ENCODE data around the gene ATPAF1. TPM values are rescaled to one million over a fixed set of nuclear protein-coding genes. Genes with fewer than 3 reads are reported as not detected.
A peak's percentile ranks its signal among the peaks of the same experiment; 100 is the strongest.

Gene ATPAF1
- total and polyA plus RNA-seq, 12 donors, result 104 to 225 (median 139) TPM

DNA sequence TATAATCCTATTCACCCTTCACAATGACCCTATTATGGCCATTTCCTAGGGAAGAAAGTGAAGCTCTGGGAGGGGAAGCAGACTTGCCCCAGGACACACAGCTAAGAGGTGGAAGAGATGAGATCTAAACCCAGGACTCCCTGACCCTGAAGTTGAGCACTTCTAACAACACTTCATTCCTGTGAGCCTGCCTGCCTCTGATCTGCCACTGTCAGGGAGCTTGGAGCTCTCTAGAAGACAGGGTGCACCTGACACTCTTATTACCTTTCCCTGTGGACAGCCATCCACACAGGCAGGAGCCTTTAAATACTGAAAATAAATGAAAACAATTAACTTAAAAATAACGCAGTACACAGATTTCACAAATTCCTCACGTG is 64.7 kb downstream of the ATPAF1 start:
- WGBS, 4 donors, result 0% methylated on average over 2 of the region's 2 CpGs
- Histone ChIP-seq H3K4me1 (replicated peaks in 1 of 2) (peaks cover 14 to 44% of the 10 kb centered on the region in 2 donors), H3K36me3 (replicated peaks in 1 of 2) (peaks cover 0 to 8% of the 10 kb centered on the region in 2 donors), H3K27ac (peak overlapping the region in 4 of 5 donors; percentile 36 to 86 (median 71)), H3K9me3 (replicated peaks in 1 of 3) (no peaks in the 10 kb centered on the region), H3K4me3 (peak overlapping the region in 3 of 4 donors; percentile 65 to 88 (median 69)), H3K27me3 (no peaks in the 10 kb centered on the region)
- intact Hi-C loops (cut with DNase I), result no loop called here
- TF ChIP-seq, protein P1, sequence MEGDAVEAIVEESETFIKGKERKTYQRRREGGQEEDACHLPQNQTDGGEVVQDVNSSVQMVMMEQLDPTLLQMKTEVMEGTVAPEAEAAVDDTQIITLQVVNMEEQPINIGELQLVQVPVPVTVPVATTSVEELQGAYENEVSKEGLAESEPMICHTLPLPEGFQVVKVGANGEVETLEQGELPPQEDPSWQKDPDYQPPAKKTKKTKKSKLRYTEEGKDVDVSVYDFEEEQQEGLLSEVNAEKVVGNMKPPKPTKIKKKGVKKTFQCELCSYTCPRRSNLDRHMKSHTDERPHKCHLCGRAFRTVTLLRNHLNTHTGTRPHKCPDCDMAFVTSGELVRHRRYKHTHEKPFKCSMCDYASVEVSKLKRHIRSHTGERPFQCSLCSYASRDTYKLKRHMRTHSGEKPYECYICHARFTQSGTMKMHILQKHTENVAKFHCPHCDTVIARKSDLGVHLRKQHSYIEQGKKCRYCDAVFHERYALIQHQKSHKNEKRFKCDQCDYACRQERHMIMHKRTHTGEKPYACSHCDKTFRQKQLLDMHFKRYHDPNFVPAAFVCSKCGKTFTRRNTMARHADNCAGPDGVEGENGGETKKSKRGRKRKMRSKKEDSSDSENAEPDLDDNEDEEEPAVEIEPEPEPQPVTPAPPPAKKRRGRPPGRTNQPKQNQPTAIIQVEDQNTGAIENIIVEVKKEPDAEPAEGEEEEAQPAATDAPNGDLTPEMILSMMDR (IDR thresholded peaks at IDR 0.05), result no peak
- TF ChIP-seq POLR2A (IDR thresholded peaks at IDR 0.05), result no peak
- DNase-seq, result no peak

DNA sequence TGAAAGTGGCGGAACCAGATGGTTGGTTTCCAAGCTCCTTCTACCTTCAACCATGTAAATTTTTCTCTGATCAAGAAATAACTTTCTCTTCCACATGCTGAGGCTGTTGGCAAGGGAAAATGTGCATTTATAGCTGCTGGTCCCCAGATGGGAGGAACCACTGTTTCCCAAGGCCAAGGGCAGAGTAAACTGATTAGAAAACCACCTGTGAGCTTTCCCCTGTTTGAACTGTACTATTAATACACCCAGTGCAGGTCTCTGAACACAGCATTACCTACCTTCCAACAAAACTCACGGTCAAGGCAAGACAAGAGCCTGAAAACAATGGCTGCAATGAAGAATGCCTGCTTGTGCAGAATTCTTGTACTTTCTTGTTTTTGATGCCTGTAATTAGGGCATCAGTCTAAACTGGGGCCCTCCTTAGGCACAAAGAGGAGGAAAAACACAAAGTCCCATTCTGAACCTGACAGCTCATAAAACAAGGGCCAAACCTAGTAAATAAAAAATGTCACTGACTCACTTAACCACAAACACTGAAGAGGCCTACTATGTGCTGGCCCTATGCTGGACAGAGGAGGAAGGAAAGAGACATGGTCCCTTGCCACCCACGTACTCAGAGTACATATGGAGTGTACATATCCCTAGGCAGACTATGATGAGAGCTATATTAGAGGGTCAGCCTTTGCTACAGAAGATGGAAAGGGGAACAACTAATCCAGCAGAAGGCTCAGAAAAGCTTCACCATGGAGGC is 66.7 kb downstream of the ATPAF1 start:
- intact Hi-C loops (cut with DNase I), result no loop called here
- TF ChIP-seq POLR2A (IDR thresholded peaks at IDR 0.05), result no peak
- TF ChIP-seq, protein P1 (IDR thresholded peaks at IDR 0.05), result no peak
- 78 to 90% (median 85%) methylated on average over 3 of the region's 3 CpGs for WGBS, 4 donors
- Histone ChIP-seq H3K36me3 (replicated peaks in 1 of 2) (no peaks in the 10 kb centered on the region), H3K4me3 (no peak overlapping the region), H3K27ac (no peak overlapping the region), H3K27me3 (no peaks in the 10 kb centered on the region), H3K9me3 (replicated peaks in 1 of 3) (no peaks in the 10 kb centered on the region), H3K4me1 (replicated peaks in 1 of 2) (peaks cover 14 to 44% of the 10 kb centered on the region in 2 donors)
- no peak for DNase-seq

DNA sequence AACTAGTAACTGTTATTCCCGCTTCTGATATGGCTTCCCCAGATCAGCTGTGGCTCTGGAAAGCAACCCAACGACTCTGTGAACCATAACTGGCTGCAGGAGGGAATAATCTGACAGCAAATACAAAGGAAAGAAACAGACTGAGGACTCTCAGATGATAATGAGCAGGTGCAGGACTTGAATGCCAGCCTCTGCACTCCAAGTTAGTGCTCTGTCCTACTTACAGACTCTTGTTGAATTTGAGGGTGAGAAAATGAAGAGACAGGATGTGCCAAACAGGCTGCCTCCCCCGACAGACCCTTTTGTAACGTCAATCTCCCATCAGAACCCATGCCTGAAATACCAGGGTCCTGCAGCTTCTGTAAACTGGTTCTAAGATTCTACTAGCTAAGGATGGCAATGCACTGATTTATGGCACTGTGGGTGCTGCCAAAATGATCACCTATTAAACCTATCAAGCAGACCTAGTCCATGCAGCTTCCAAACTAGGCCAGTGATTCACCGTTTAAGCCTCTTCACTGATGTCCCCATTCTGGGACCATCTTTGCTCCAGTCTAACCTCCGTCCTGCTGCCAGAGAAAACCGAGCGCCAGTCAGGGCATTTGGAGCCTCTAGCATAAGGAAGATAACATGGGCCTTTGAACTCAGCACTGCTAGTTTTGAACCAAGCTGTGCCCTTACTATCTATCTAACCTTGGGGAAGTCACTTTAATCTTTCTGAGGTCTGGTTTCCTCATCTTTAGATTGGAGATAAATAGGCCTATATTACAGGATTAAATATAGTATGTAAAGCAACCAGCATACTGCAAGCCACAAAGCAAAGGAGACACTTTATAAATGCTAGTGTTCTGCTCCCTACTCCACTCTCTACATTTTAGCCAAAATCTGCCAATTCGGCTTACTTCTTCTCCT is 68.8 kb downstream of the ATPAF1 start:
- Histone ChIP-seq H3K4me1 (replicated peaks in 1 of 2) (peaks cover 9 to 32% of the 10 kb centered on the region in 2 donors), H3K4me3 (no peak overlapping the region), H3K27ac (peak overlapping the region in 2 of 5 donors; percentile 19 to 27), H3K9me3 (replicated peaks in 1 of 3) (no peaks in the 10 kb centered on the region), H3K27me3 (no peaks in the 10 kb centered on the region), H3K36me3 (replicated peaks in 1 of 2) (no peaks in the 10 kb centered on the region)
- TF ChIP-seq POLR2A (IDR thresholded peaks at IDR 0.05), result no peak
- TF ChIP-seq, protein P1 (IDR thresholded peaks at IDR 0.05), result no peak
- 64 to 82% (median 74%) methylated on average over 9 of the region's 9 CpGs for WGBS, 4 donors
- intact Hi-C loops (cut with DNase I), result no loop called here
- DNase-seq, result no peak

DNA sequence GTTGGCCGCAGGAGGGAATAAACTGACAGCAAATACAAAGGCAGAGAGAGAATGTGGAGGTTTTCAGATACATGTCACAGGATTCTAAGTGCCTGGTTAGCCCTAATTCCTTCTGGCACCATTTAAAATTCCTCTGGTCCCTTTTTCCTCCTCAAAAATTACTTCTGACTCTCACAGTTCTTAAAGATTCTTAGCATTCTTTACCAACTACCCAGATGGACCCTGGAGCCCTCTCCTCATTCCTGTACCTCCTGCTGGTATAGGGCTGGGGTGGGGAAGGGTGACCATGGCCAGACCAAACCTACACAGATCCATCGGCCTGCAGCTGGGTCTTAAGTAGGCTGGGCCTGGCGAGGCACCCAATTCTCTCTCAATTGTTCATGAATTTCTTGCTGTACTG is 71.3 kb downstream of the ATPAF1 start:
- Histone ChIP-seq H3K4me3 (no peak overlapping the region), H3K4me1 (replicated peaks in 1 of 2) (peaks cover 0 to 21% of the 10 kb centered on the region in 2 donors), H3K36me3 (replicated peaks in 1 of 2) (peaks cover 0 to 20% of the 10 kb centered on the region in 2 donors), H3K27ac (no peak overlapping the region), H3K9me3 (replicated peaks in 1 of 3) (no peaks in the 10 kb centered on the region), H3K27me3 (no peaks in the 10 kb centered on the region)
- no peak for DNase-seq
- TF ChIP-seq, protein P1 (IDR thresholded peaks at IDR 0.05), result no peak
- no peak for TF ChIP-seq POLR2A (IDR thresholded peaks at IDR 0.05)
- intact Hi-C loops (cut with DNase I), result no loop called here
- 88 to 97% (median 95%) methylated on average over 3 of the region's 3 CpGs for WGBS, 4 donors

All from adrenal gland (tissue), 12 donors.